Astrocyte (in vitro differentiated cells and primary cell): ENCODE measurements around the gene SPRR2G. TPM values are rescaled to one million over a fixed set of nuclear protein-coding genes. Genes with fewer than 3 reads are reported as not detected.

ENCODE experiments used
- DNase-seq: peaks from one replicate; pipeline ENCODE4 v3.0.0-alpha.2; 2010; ENCODE audit warnings: low read depth
- FAIRE-seq: peaks from 2 replicates; lab custom pipeline; 2011; peaks lifted over from hg19 to GRCh38; lab: Jason Lieb, UNC
- H2AFZ ChIP-seq: 2 replicates; pipeline ENCODE4 v1.6.0; 2012; ENCODE audit warnings: low read depth, low read length, inconsistent platforms
- H3K27ac ChIP-seq: 2 replicates; pipeline ENCODE4 v1.5.1; 2011; ENCODE audit warnings: low read depth, low read length, inconsistent platforms
- H3K27me3 ChIP-seq: 2 replicates; pipeline ENCODE4 v1.6.0; 2011; ENCODE audit warnings: low read length, inconsistent platforms; ENCODE audit not compliant: insufficient read depth
- H3K36me3 ChIP-seq: 2 replicates; pipeline ENCODE4 v1.5.1; 2011; ENCODE audit warnings: low read length, inconsistent platforms; ENCODE audit not compliant: insufficient read depth
- H3K4me1 ChIP-seq: 2 replicates; pipeline ENCODE4 v1.5.1; 2011; ENCODE audit warnings: low read length, inconsistent platforms; ENCODE audit not compliant: insufficient read depth
- H3K4me2 ChIP-seq: 2 replicates; pipeline ENCODE4 v1.6.0; 2012; ENCODE audit warnings: low read length, inconsistent platforms
- H3K4me3 ChIP-seq: 2 replicates; pipeline ENCODE4 v1.5.1; 2011; ENCODE audit warnings: low read depth, mild to moderate bottlenecking, low read length, inconsistent platforms; ENCODE audit not compliant: insufficient read depth
- H3K79me2 ChIP-seq: 2 replicates; pipeline ENCODE4 v1.6.0; 2012; ENCODE audit warnings: mild to moderate bottlenecking, low read length, inconsistent platforms; ENCODE audit not compliant: insufficient read depth
- H3K9ac ChIP-seq: 2 replicates; pipeline ENCODE4 v1.6.0; 2012; ENCODE audit warnings: mild to moderate bottlenecking, low read length, inconsistent platforms
- H3K9me3 ChIP-seq: 2 replicates; pipeline ENCODE4 v1.5.1; 2012; ENCODE audit warnings: low read depth, mild to moderate bottlenecking, low read length, inconsistent platforms; ENCODE audit not compliant: insufficient read depth
- H4K20me1 ChIP-seq: 2 replicates; pipeline ENCODE4 v1.6.0; 2012; ENCODE audit warnings: low read length, inconsistent platforms; ENCODE audit not compliant: insufficient read depth
- H3K27ac Mint-ChIP-seq: one replicate; pipeline ENCODE4 v1.8.0; 2021; ENCODE audit warnings: mild to moderate bottlenecking, mixed read lengths; ENCODE audit not compliant: unreplicated experiment
- H3K27me3 Mint-ChIP-seq: one replicate; pipeline ENCODE4 v1.8.0; 2021; ENCODE audit warnings: low read depth, mixed read lengths; ENCODE audit not compliant: unreplicated experiment
- H3K36me3 Mint-ChIP-seq: one replicate; pipeline ENCODE4 v1.8.0; 2021; ENCODE audit warnings: low read depth, mixed read lengths; ENCODE audit not compliant: unreplicated experiment
- H3K4me1 Mint-ChIP-seq: one replicate; pipeline ENCODE4 v1.8.0; 2021; ENCODE audit warnings: low read depth, mixed read lengths; ENCODE audit not compliant: unreplicated experiment
- H3K4me3 Mint-ChIP-seq: one replicate; pipeline ENCODE4 v1.8.0; 2021; ENCODE audit warnings: mild to moderate bottlenecking, moderate library complexity, mixed read lengths; ENCODE audit not compliant: unreplicated experiment
- H3K9me3 Mint-ChIP-seq: one replicate; pipeline ENCODE4 v1.8.0; 2021; ENCODE audit warnings: mild to moderate bottlenecking, mixed read lengths; ENCODE audit not compliant: unreplicated experiment
- CTCF ChIP-seq: IDR thresholded peaks from 2 replicates; pipeline ENCODE4 v1.5.1; 2011; ENCODE audit warnings: low read depth, mild to moderate bottlenecking, inconsistent platforms, low read length, moderate library complexity; ENCODE audit not compliant: insufficient read depth
- EZH2 ChIP-seq: IDR thresholded peaks from 2 replicates; pipeline ENCODE4 v1.6.1; 2012; ENCODE audit warnings: mild to moderate bottlenecking, low read length, inconsistent platforms; ENCODE audit not compliant: insufficient read depth
- total RNA-seq: library from RNA; stranded (reverse); gene quantifications from 2 replicates; pipeline ENCODE4 v1.2.1, GENCODE V29; 2021

Gene SPRR2G
- total RNA-seq, 1 donor from 2014 or later, result not detected

DNA sequence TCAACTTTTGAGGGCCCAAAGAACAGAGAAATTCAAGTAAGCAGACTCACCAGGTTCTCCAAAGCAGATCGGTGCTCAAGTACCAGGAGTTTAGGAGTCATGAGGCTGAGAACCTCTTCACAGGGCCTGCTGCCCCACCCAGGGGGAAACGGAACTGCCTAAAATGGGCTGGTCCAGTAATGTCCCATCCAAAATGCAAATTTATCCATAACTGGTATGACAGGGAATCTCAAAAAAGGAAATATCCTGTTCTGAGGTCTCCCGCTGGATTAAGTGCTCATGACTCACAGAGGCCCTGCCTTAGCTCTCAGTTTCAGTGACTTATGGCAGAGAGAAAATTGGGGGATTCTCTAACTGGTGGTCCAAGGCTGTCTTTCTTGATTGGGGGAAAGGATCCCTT is 9.3 kb downstream of the SPRR2G start:
- H3K9me3 ChIP-seq, result no peaks in the 10 kb centered on the region
- H3K27me3 ChIP-seq, result no peaks in the 10 kb centered on the region
- DNase-seq (no peak), FAIRE-seq (no peak)
- no peaks in the 10 kb centered on the region for H4K20me1 ChIP-seq
- Mint-ChIP-seq H3K4me1 (no peaks in the 10 kb centered on the region), H3K9me3 (no peaks in the 10 kb centered on the region), H3K27me3 (no peaks in the 10 kb centered on the region), H3K4me3 (no peak overlapping the region), H3K36me3 (no peaks in the 10 kb centered on the region), H3K27ac (no peak overlapping the region)
- H3K27ac ChIP-seq, result no peak overlapping the region
- H3K36me3 ChIP-seq, result no peaks in the 10 kb centered on the region
- no peaks in the 10 kb centered on the region for H3K4me1 ChIP-seq
- H2AFZ ChIP-seq, result no peak overlapping the region
- H3K9ac ChIP-seq, result no peak overlapping the region
- no peaks in the 10 kb centered on the region for H3K79me2 ChIP-seq
- no peak for TF ChIP-seq CTCF
- TF ChIP-seq EZH2, result no peak
- H3K4me2 ChIP-seq, result no peak overlapping the region
- no peak overlapping the region for H3K4me3 ChIP-seq

GRCh38 chr1:153140484-153140883 is 10.2 kb downstream of the SPRR2G start:
- TF ChIP-seq CTCF, result no peak
- no peak for TF ChIP-seq EZH2
- Mint-ChIP-seq H3K4me3 (no peak overlapping the region), H3K36me3 (no peaks in the 10 kb centered on the region), H3K27me3 (no peaks in the 10 kb centered on the region), H3K4me1 (no peaks in the 10 kb centered on the region), H3K9me3 (no peaks in the 10 kb centered on the region), H3K27ac (no peak overlapping the region)
- no peaks in the 10 kb centered on the region for H3K36me3 ChIP-seq
- H3K9ac ChIP-seq, result no peak overlapping the region
- no peaks in the 10 kb centered on the region for H3K79me2 ChIP-seq
- no peaks in the 10 kb centered on the region for H4K20me1 ChIP-seq
- no peak overlapping the region for H3K27ac ChIP-seq
- no peaks in the 10 kb centered on the region for H3K27me3 ChIP-seq
- H3K4me2 ChIP-seq, result no peak overlapping the region
- FAIRE-seq, result no peak
- DNase-seq, result no peak
- no peak overlapping the region for H2AFZ ChIP-seq
- H3K4me1 ChIP-seq, result no peaks in the 10 kb centered on the region
- no peaks in the 10 kb centered on the region for H3K9me3 ChIP-seq
- H3K4me3 ChIP-seq, result no peak overlapping the region

GRCh38 chr1:153133743-153134142 is 16.9 kb downstream of the SPRR2G start:
- Mint-ChIP-seq H3K4me1 (no peaks in the 10 kb centered on the region), H3K36me3 (peaks cover 2% of the 10 kb centered on the region), H3K9me3 (no peaks in the 10 kb centered on the region), H3K27ac (no peak overlapping the region), H3K4me3 (no peak overlapping the region), H3K27me3 (no peaks in the 10 kb centered on the region)
- no peak overlapping the region for H3K9ac ChIP-seq
- no peaks in the 10 kb centered on the region for H3K9me3 ChIP-seq
- H3K4me3 ChIP-seq, result no peak overlapping the region
- DNase-seq (no peak), FAIRE-seq (no peak)
- H3K4me2 ChIP-seq, result no peak overlapping the region
- no peaks in the 10 kb centered on the region for H3K4me1 ChIP-seq
- H3K79me2 ChIP-seq, result no peaks in the 10 kb centered on the region
- H2AFZ ChIP-seq, result no peak overlapping the region
- no peak for TF ChIP-seq CTCF
- TF ChIP-seq EZH2, result no peak
- no peaks in the 10 kb centered on the region for H3K27me3 ChIP-seq
- H4K20me1 ChIP-seq, result no peaks in the 10 kb centered on the region
- no peak overlapping the region for H3K27ac ChIP-seq
- no peaks in the 10 kb centered on the region for H3K36me3 ChIP-seq
